Measurements from ENCODE around the gene TTC33. TPM values are rescaled to one million over a fixed set of nuclear protein-coding genes. Genes with fewer than 3 reads are reported as not detected.

TTC33 gene
- total and polyA plus RNA-seq, 2 of the 4 experiments (the other 2 are of a cell fraction) = 3.1 to 8.1 TPM

DNA sequence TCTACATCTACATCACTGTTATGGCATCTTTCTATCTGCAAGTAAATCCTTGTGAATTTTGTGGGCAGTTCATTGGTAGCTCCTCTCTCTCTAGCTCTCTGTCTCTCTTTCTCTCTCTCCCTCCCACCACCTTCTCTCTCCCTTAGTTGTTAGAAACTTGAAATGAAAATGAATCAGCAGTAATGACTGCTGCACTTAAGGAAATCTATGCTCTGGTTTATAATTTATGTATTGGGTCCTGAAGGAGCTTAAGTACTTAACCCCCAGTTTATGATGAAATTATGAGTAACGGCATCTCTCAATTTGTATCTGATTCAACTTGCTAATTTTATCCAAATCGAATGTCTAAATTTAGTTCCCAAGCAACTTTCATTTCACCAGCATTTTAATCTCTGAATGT is 128.1 kb downstream of the TTC33 start:
- CTCF ChIA-PET = no interaction called here
- Histone ChIP-seq H2AK9ac (replicated peaks; ENCODE audit: low read depth, low read length, poor library complexity) (no peak overlapping the region), H3K23ac (ENCODE audit: low read depth, low read length) (no peak overlapping the region), H3K4me2 (ENCODE audit: low read depth, low read length) (no peak overlapping the region), H3K4me1 (ENCODE audit: control insufficient read depth, insufficient read depth, low read length) (peaks cover 4% of the 10 kb centered on the region; the same call in 1 of the 2 replicates), H3K27ac (ENCODE audit: insufficient read depth, low read length) (no peak overlapping the region), H2BK120ac (ENCODE audit: low read depth, low read length) (no peak overlapping the region), H3K56ac (ENCODE audit: extremely low read depth, insufficient read depth, low read length) (no peak overlapping the region), H4K5ac (ENCODE audit: low read depth, low read length) (no peak overlapping the region), H2BK15ac (ENCODE audit: low read depth, low read length) (no peak overlapping the region), H2AK5ac (ENCODE audit: low read depth, low read length) (no peak overlapping the region), H3K36me3 (ENCODE audit: control insufficient read depth, insufficient read depth, low read length) (no peaks in the 10 kb centered on the region), H3K4ac (ENCODE audit: low read depth, low read length) (no peak overlapping the region), H2BK5ac (ENCODE audit: low read depth, low read length, poor library complexity, severe bottlenecking) (no peak overlapping the region), H4K20me1 (ENCODE audit: insufficient read depth, low read length) (no peaks in the 10 kb centered on the region), H3K18ac (ENCODE audit: low read depth, low read length) (no peak overlapping the region; the same call in 1 of the 2 replicates), H3K14ac (replicated peaks; ENCODE audit: low read depth, low read length) (no peak overlapping the region), H3K9ac (ENCODE audit: low read depth, low read length) (no peak overlapping the region), H4K91ac (ENCODE audit: insufficient read depth, low read depth, low read length) (no peak overlapping the region), H3K9me3 (ENCODE audit: control insufficient read depth, insufficient read depth, low read length) (no peaks in the 10 kb centered on the region), H2AFZ (replicated peaks; ENCODE audit: low read length, poor library complexity) (no peak overlapping the region), H3K79me1 (ENCODE audit: low read depth in 1 of 2, low read length in 2 of 2) (no peaks in the 10 kb centered on the region), H4K8ac (ENCODE audit: low read depth in 2 of 2, low read length in 2 of 2) (no peak overlapping the region), H2BK20ac (ENCODE audit: low read depth, low read length) (no peak overlapping the region), H3K4me3 (ENCODE audit: insufficient read depth, low read depth, low read length) (no peak overlapping the region), H3K9me1 (ENCODE audit: insufficient read depth, low read length) (no peaks in the 10 kb centered on the region), H3K27me3 (ENCODE audit: control insufficient read depth, insufficient read depth, low read length) (no peaks in the 10 kb centered on the region)
- no peak for TF ChIP-seq CTCF (conservative IDR thresholded peaks at IDR 0.05; ENCODE audit: low read depth, low read length)
- no peak for TF ChIP-seq RCOR1 (IDR thresholded peaks at IDR 0.05; ENCODE audit: insufficient replicate concordance, low read length)
- no peak for TF ChIP-seq BHLHE40 (IDR thresholded peaks at IDR 0.05; ENCODE audit: low read depth, low read length)
- no peak for TF ChIP-seq ELK1 (IDR thresholded peaks at IDR 0.05; ENCODE audit: borderline replicate concordance, low read depth, low read length)
- TF ChIP-seq MAFK (IDR thresholded peaks at IDR 0.05; ENCODE audit: low read depth, low read length) = no peak
- no peak for TF ChIP-seq CHD1 (IDR thresholded peaks at IDR 0.05; ENCODE audit: low read depth, low read length)
- TF ChIP-seq CEBPB (IDR thresholded peaks at IDR 0.05; ENCODE audit: low read depth, low read length) = no peak
- TF ChIP-seq RAD21 (IDR thresholded peaks at IDR 0.05; ENCODE audit: low read length) = no peak
- TF ChIP-seq MXI1 (IDR thresholded peaks at IDR 0.05; ENCODE audit: borderline replicate concordance, low read depth, low read length) = no peak
- TF ChIP-seq, protein P1, sequence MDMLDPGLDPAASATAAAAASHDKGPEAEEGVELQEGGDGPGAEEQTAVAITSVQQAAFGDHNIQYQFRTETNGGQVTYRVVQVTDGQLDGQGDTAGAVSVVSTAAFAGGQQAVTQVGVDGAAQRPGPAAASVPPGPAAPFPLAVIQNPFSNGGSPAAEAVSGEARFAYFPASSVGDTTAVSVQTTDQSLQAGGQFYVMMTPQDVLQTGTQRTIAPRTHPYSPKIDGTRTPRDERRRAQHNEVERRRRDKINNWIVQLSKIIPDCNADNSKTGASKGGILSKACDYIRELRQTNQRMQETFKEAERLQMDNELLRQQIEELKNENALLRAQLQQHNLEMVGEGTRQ (IDR thresholded peaks at IDR 0.05; ENCODE audit: low read depth, low read length) = no peak
- no peak for TF ChIP-seq FOS (IDR thresholded peaks at IDR 0.05; ENCODE audit: low read depth, low read length)
- TF ChIP-seq POLR2A (IDR thresholded peaks at IDR 0.05; ENCODE audit: low read depth, low read length) = no peak
- no peak for TF ChIP-seq SMC3 (IDR thresholded peaks at IDR 0.05; ENCODE audit: low read depth, low read length)
- TF ChIP-seq RFX5 (IDR thresholded peaks at IDR 0.05; ENCODE audit: low read depth, low read length) = no peak
- no peak for TF ChIP-seq MAZ (IDR thresholded peaks at IDR 0.05; ENCODE audit: borderline replicate concordance, low read depth, low read length)
- no TSS peak for BruUV-seq (replicated peaks)
- in situ Hi-C loops (cut with MboI; ENCODE audit: low sequenced_read_pairs) = no loop called here
- POLR2A ChIA-PET (ENCODE audit: unreplicated experiment) = no interaction called here
- dilution Hi-C loops (cut with HindIII; ENCODE audit: low sequenced_read_pairs, unreplicated experiment) = no loop called here
- peak; percentile 37 for ATAC-seq (ENCODE audit: low read depth)
- intact Hi-C loops (cut with micrococcal nuclease) = no loop called here
- no CpG with 5 or more reads among the region's 2 CpGs for WGBS, 2 experiments (ENCODE audit: extremely low coverage in 2 of 2, insufficient read length in 1 of 2)
- DNase-seq = peak; percentile 35

All from IMR-90 (cell line).